ENCODE measurements around the gene TNNT3. TPM values are rescaled to one million over a fixed set of nuclear protein-coding genes. Genes with fewer than 3 reads are reported as not detected.
"Not testable (repeated sequence)": the region's sequence is repeated elsewhere in the genome, so short reads cannot be mapped to it uniquely, and the experiment has no call there.

The TNNT3 gene
- total and polyA plus RNA-seq, 2 experiments from 2014 or later, result 2.7 to 3.8 TPM

DNA sequence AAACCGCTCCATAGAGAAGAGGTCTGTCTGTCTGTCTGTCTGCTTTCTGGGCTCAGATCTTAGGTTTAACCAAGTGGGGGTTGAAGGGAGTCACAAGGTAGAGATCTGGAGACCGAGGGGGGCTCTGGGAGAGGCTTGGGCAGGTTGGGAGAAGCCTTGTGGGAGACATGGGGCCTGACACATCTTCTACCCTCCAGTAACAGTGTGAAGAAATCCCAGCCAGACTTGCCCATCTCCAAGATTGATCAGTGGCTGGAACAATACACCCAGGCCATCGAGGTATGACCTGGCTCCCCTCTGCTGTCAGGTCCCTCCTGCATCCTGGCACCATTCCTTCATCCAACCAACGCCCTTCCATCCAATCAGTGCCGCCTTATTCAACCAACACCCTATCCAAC is 35.2 kb upstream of the TNNT3 start:
- DNase-seq (ENCODE audit: low read depth in 1 of 2, low spot score in 1 of 2), result no peak
- TF ChIP-seq, protein P1, sequence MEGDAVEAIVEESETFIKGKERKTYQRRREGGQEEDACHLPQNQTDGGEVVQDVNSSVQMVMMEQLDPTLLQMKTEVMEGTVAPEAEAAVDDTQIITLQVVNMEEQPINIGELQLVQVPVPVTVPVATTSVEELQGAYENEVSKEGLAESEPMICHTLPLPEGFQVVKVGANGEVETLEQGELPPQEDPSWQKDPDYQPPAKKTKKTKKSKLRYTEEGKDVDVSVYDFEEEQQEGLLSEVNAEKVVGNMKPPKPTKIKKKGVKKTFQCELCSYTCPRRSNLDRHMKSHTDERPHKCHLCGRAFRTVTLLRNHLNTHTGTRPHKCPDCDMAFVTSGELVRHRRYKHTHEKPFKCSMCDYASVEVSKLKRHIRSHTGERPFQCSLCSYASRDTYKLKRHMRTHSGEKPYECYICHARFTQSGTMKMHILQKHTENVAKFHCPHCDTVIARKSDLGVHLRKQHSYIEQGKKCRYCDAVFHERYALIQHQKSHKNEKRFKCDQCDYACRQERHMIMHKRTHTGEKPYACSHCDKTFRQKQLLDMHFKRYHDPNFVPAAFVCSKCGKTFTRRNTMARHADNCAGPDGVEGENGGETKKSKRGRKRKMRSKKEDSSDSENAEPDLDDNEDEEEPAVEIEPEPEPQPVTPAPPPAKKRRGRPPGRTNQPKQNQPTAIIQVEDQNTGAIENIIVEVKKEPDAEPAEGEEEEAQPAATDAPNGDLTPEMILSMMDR (IDR thresholded peaks at IDR 0.05; ENCODE audit: low read depth, low read length), result no peak
- H3K36me3 ChIP-seq, result no peaks in the 10 kb centered on the region

DNA sequence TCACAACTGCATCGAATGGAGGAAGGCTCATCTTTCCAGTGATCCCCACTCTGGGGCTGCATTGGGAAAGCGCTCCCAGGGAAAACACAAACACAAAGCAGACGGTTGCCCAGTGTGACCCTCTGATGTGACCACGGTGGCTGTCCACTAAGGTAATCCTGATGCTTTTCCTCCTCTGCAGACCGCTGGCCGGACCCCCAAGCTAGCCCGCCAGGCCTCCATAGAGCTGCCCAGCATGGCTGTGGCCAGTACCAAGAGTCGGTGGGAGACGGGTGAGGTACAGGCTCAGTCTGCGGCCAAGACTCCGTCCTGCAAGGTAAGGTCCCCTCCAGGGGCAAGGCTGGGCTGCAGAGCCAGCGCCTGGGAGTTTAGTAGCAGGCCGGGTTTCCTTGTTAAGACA is 33.0 kb upstream of the TNNT3 start:
- H3K4me1 ChIP-seq (ENCODE audit: low read depth); H3K9me3 ChIP-seq (ENCODE audit: low read depth); H3K27me3 ChIP-seq; H3K27ac ChIP-seq; DNase-seq (ENCODE audit: low read depth in 1 of 2, low spot score in 1 of 2); H3K36me3 ChIP-seq; H3K4me3 ChIP-seq: not testable (repeated sequence)

More for the DNA sequence above, 35.2 kb upstream of the TNNT3 start:
- Histone ChIP-seq H3K4me1 (ENCODE audit: low read depth) (no peaks in the 10 kb centered on the region), H3K9me3 (ENCODE audit: low read depth) (no peaks in the 10 kb centered on the region), H3K4me3 (no peak overlapping the region), H3K27ac (no peak overlapping the region), H3K27me3 (no peaks in the 10 kb centered on the region)

DNA sequence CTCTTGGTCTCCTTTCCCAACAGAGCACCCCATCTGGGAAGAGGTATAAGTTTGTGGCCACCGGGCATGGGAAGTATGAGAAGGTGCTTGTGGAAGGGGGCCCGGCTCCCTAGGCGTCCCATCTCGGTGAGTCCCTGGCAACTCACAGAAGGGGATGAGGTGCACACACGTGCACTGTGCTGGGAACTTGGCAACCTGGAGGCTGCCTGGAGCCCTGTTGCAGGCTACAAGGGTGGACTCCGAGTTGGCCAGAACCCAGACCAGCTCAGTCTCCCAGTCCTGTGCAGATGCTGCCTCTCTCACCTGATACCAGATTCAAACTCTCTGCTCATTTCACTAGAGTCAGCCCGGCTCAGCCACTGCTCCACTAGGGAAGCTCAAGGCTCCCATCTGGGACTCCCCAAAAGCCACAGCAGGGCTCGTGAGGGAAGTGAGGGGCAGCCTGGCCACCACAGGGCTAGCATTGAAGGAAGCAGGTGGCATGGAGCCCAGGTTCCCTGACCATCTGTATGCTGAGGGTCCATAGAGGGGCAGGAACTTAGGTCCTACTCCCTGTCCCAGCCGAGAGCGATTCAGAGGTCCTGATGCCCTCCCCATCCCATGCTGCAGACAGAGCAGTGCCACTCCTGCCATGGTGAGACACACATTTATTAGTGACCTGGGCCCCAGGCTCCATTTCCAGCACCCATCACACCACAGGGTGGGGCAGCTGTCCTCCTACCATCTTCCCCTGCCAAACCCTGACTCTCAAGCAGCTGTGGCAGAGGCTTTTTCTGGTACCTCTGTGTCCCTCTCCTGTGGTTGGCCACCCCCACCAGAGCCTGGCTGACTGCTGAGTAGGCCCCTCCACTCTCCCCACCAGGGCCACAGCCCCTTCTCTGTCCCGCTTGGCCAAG is 31.8 kb upstream of the TNNT3 start:
- H3K27ac ChIP-seq, result no peak overlapping the region
- TF ChIP-seq, protein P1 (IDR thresholded peaks at IDR 0.05; ENCODE audit: low read depth, low read length), result no peak
- H3K36me3 ChIP-seq, result no peaks in the 10 kb centered on the region
- no peaks in the 10 kb centered on the region for H3K27me3 ChIP-seq
- no peaks in the 10 kb centered on the region for H3K9me3 ChIP-seq (ENCODE audit: low read depth)
- H3K4me3 ChIP-seq, result no peak overlapping the region
- no peaks in the 10 kb centered on the region for H3K4me1 ChIP-seq (ENCODE audit: low read depth)
- no peak for DNase-seq (ENCODE audit: low read depth in 1 of 2, low spot score in 1 of 2)

DNA sequence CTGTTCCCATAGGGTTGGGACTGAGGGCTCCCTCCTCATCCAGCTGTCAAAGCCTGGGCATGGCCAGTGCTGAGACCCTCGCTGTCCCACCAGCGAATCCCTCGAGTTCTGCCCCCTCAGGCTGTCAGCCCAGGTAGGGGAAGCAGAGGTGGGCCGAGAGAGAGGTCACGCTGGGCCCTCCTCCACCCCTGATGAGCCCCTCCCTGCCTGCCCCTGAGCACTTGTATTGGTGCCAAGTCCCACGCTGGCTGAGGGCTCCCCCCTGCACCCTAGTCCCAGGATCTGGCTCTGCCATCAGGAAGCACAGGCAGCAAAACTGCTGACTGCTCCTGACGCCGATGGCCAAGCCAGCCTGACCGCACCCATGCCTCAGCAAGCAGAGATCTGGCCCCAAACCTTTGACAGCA is 31.2 kb upstream of the TNNT3 start:
- Histone ChIP-seq H3K27me3 (no peaks in the 10 kb centered on the region), H3K27ac (no peak overlapping the region), H3K9me3 (ENCODE audit: low read depth) (no peaks in the 10 kb centered on the region), H3K36me3 (no peaks in the 10 kb centered on the region), H3K4me3 (no peak overlapping the region), H3K4me1 (ENCODE audit: low read depth) (no peaks in the 10 kb centered on the region)
- TF ChIP-seq, protein P1 (IDR thresholded peaks at IDR 0.05; ENCODE audit: low read depth, low read length), result no peak
- DNase-seq (ENCODE audit: low read depth in 1 of 2, low spot score in 1 of 2), result no peak

DNA sequence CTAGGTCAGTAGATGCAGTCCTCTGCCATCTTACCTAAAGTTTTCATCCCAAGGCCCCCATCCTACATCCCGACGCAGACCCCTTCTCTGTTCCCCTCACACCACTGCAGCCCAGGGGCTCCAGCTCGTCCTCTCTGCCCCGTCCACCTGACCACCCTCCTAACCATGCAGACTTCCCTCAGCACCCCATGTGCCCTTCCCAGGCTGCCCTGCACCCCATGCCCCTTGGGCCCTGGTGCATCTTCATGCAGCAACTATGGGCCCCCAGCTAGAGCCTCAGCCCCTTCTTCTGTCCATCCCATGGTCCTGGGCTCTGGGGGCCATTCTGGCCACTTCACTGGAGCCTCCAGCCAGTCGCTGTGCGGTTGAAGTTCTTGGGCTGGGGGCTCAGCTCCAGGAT is 30.7 kb upstream of the TNNT3 start:
- H3K36me3 ChIP-seq, result no peaks in the 10 kb centered on the region
- TF ChIP-seq, protein P1 (IDR thresholded peaks at IDR 0.05; ENCODE audit: low read depth, low read length), result no peak

DNA sequence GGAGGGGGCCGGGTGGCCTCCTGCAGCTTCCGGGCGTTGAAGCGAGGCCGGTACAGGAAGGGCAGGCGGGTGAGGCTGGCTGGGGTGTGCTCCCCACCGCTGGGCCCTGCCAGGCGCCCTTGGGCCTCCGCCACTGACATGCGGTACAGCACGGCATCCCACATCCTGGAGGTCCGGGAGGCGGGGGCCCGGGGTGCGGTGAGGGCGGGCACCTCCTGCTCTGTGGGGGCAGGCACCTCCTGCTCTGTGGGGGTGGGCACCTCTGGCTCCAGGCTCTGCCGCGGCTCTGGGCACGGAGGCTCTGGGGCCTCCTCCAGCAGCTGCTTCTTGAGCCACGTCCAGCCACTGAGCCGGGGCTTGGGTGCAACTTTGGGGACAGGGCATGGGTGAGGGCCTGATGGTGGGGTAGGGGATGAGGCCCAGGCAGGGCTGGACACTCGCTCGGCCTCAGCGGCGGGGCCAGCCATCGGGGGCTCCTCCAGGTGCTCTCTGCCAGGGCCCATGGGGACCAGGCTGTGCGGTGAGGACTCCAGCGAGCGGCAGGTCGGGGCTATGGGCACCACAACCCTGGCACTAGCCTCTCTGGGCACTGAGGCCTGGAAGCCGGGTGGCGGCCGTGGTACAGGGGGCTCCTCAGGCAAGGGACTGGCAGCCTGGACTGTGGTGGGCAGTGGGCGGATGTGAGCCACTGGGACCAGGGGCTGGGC is 30.1 kb upstream of the TNNT3 start:
- H3K9me3 ChIP-seq (ENCODE audit: low read depth), result no peaks in the 10 kb centered on the region
- TF ChIP-seq, protein P1 (IDR thresholded peaks at IDR 0.05; ENCODE audit: low read depth, low read length), result no peak
- no peak overlapping the region for H3K27ac ChIP-seq
- no peaks in the 10 kb centered on the region for H3K4me1 ChIP-seq (ENCODE audit: low read depth)
- H3K36me3 ChIP-seq, result no peaks in the 10 kb centered on the region
- no peaks in the 10 kb centered on the region for H3K27me3 ChIP-seq
- DNase-seq (ENCODE audit: low read depth in 1 of 2, low spot score in 1 of 2), result no peak
- H3K4me3 ChIP-seq, result no peak overlapping the region

More for the DNA sequence above, 30.7 kb upstream of the TNNT3 start:
- no peaks in the 10 kb centered on the region for H3K4me1 ChIP-seq (ENCODE audit: low read depth)
- H3K27ac ChIP-seq, result no peak overlapping the region
- no peaks in the 10 kb centered on the region for H3K9me3 ChIP-seq (ENCODE audit: low read depth)
- no peak overlapping the region for H3K4me3 ChIP-seq
- no peak for DNase-seq (ENCODE audit: low read depth in 1 of 2, low spot score in 1 of 2)
- no peaks in the 10 kb centered on the region for H3K27me3 ChIP-seq
